Measurements from ENCODE around the gene XKR8. TPM values are rescaled to one million over a fixed set of nuclear protein-coding genes. Genes with fewer than 3 reads are reported as not detected.

Gene XKR8
- total and polyA plus RNA-seq, 9 of the 15 experiments (the other 6 are each of a cell fraction or from before 2014, with no cell fraction given), result 0.45 to 2.8 (median 1.7) TPM

DNA sequence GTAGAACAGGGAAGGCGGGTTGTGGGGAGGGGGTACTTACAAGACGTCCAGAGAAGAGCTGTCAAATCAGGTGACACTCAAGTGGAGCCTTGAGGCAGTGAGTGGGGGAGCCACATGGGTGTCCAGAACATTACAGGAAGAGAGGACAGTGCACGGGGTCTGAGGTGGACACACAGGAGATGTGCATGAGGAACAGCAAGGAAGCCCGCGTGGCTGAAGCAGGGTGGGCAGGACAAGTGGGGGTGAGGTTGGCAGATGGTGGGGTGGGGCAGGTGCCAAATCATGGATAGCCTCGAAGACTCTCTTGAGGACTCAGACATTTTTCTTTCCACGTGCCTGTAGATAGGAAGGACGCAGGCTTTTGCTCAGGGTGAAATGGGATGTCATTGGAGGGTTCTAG, 24.1 kb upstream of the XKR8 start (continued):
- TF ChIP-seq, protein P1, sequence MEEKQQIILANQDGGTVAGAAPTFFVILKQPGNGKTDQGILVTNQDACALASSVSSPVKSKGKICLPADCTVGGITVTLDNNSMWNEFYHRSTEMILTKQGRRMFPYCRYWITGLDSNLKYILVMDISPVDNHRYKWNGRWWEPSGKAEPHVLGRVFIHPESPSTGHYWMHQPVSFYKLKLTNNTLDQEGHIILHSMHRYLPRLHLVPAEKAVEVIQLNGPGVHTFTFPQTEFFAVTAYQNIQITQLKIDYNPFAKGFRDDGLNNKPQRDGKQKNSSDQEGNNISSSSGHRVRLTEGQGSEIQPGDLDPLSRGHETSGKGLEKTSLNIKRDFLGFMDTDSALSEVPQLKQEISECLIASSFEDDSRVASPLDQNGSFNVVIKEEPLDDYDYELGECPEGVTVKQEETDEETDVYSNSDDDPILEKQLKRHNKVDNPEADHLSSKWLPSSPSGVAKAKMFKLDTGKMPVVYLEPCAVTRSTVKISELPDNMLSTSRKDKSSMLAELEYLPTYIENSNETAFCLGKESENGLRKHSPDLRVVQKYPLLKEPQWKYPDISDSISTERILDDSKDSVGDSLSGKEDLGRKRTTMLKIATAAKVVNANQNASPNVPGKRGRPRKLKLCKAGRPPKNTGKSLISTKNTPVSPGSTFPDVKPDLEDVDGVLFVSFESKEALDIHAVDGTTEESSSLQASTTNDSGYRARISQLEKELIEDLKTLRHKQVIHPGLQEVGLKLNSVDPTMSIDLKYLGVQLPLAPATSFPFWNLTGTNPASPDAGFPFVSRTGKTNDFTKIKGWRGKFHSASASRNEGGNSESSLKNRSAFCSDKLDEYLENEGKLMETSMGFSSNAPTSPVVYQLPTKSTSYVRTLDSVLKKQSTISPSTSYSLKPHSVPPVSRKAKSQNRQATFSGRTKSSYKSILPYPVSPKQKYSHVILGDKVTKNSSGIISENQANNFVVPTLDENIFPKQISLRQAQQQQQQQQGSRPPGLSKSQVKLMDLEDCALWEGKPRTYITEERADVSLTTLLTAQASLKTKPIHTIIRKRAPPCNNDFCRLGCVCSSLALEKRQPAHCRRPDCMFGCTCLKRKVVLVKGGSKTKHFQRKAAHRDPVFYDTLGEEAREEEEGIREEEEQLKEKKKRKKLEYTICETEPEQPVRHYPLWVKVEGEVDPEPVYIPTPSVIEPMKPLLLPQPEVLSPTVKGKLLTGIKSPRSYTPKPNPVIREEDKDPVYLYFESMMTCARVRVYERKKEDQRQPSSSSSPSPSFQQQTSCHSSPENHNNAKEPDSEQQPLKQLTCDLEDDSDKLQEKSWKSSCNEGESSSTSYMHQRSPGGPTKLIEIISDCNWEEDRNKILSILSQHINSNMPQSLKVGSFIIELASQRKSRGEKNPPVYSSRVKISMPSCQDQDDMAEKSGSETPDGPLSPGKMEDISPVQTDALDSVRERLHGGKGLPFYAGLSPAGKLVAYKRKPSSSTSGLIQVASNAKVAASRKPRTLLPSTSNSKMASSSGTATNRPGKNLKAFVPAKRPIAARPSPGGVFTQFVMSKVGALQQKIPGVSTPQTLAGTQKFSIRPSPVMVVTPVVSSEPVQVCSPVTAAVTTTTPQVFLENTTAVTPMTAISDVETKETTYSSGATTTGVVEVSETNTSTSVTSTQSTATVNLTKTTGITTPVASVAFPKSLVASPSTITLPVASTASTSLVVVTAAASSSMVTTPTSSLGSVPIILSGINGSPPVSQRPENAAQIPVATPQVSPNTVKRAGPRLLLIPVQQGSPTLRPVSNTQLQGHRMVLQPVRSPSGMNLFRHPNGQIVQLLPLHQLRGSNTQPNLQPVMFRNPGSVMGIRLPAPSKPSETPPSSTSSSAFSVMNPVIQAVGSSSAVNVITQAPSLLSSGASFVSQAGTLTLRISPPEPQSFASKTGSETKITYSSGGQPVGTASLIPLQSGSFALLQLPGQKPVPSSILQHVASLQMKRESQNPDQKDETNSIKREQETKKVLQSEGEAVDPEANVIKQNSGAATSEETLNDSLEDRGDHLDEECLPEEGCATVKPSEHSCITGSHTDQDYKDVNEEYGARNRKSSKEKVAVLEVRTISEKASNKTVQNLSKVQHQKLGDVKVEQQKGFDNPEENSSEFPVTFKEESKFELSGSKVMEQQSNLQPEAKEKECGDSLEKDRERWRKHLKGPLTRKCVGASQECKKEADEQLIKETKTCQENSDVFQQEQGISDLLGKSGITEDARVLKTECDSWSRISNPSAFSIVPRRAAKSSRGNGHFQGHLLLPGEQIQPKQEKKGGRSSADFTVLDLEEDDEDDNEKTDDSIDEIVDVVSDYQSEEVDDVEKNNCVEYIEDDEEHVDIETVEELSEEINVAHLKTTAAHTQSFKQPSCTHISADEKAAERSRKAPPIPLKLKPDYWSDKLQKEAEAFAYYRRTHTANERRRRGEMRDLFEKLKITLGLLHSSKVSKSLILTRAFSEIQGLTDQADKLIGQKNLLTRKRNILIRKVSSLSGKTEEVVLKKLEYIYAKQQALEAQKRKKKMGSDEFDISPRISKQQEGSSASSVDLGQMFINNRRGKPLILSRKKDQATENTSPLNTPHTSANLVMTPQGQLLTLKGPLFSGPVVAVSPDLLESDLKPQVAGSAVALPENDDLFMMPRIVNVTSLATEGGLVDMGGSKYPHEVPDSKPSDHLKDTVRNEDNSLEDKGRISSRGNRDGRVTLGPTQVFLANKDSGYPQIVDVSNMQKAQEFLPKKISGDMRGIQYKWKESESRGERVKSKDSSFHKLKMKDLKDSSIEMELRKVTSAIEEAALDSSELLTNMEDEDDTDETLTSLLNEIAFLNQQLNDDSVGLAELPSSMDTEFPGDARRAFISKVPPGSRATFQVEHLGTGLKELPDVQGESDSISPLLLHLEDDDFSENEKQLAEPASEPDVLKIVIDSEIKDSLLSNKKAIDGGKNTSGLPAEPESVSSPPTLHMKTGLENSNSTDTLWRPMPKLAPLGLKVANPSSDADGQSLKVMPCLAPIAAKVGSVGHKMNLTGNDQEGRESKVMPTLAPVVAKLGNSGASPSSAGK (IDR thresholded peaks at IDR 0.05), result peak; percentile 18; the same call in 1 of the 2 replicates
- TF ChIP-seq CC2D1A (IDR thresholded peaks at IDR 0.05), result no peak
